AG04450 (cell line): ENCODE measurements around the gene SPEF2. TPM values are rescaled to one million over a fixed set of nuclear protein-coding genes. Genes with fewer than 3 reads are reported as not detected.

ENCODE experiments used
- CTCF ChIA-PET: fragments of 300-600, 350-600 bp; formaldehyde crosslinking; extraction: SDS; loops from one replicate; lab custom pipeline; 2022; ENCODE audit warnings: antibody characterized with exemption, inconsistent platforms; lab: Charles Lee
- POLR2A ChIA-PET: fragments of 350-600 bp; formaldehyde crosslinking; extraction: SDS; loops from one replicate; lab custom pipeline; 2021; ENCODE audit warnings: antibody characterized with exemption, inconsistent platforms; lab: Yijun Ruan, JAX
- DNase-seq: peaks from one replicate; pipeline ENCODE4 v3.0.0-alpha.2; 2011; ENCODE audit warnings: low read depth, low spot score
- H3K27ac ChIP-seq: one replicate; pipeline ENCODE4 v1.5.1; 2012; ENCODE audit warnings: low read depth, low read length, control low read depth
- H3K27me3 ChIP-seq: one replicate; pipeline ENCODE4 v1.6.0; 2012; ENCODE audit warnings: low read length; ENCODE audit not compliant: control insufficient read depth, insufficient read depth
- H3K4me3 ChIP-seq: 2 replicates; pipeline ENCODE4 v1.5.1; 2011; ENCODE audit warnings: mild to moderate bottlenecking, low read depth, low read length, control low read depth
- H3K9me3 ChIP-seq: 2 replicates; pipeline ENCODE4 v1.5.1; 2012; ENCODE audit warnings: low read length; ENCODE audit not compliant: control insufficient read depth, insufficient read depth
- CTCF ChIP-seq: IDR thresholded peaks from 2 replicates; pipeline ENCODE4 v1.5.1; 2011; ENCODE audit warnings: low read depth, low read length, control low read depth, inconsistent platforms
- polyA plus RNA-seq: library from polyadenylated mRNA; depleted of rRNA; stranded (reverse); fragments of >200 nt; gene quantifications from 2 replicates; pipeline ENCODE4 v1.2.3, GENCODE V29; 2011

Gene SPEF2
- polyA plus RNA-seq, 1 experiment: 4.2 TPM

- no peaks in the 10 kb centered on the region for H3K9me3 ChIP-seq
- POLR2A ChIA-PET: no interaction called here
- no peak for DNase-seq
- H3K4me3 ChIP-seq: no peak overlapping the region
- H3K27me3 ChIP-seq: no peaks in the 10 kb centered on the region
- CTCF ChIA-PET: no interaction called here
- no peak for TF ChIP-seq CTCF
- H3K27ac ChIP-seq: no peak overlapping the region
These were observed 61.7 kb downstream of the SPEF2 start for GRCh38 chr5:35679357-35679756.

DNA sequence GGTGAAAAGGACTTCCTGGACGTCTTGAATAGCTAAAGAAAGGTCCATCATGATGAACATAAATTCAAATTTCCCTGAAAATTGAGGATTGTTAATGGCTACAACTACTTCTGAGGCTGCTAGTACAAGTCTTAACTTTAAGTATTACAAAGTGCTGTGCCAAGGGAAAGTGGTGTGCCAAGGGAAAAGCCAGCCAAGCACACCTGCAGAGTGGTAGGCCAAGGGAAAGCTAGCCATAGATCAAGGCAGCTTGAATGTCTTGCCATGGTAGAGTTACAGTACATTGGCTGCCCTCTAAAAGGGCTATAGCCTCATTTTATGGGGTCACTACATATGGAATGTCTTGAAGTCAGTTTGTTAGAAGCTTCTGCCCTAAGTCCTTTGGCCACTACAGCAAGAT is 64.2 kb downstream of the SPEF2 start:
- ChIA-PET POLR2A (no interaction called here), CTCF (no interaction called here)
- no peak overlapping the region for H3K4me3 ChIP-seq
- DNase-seq: no peak
- no peak for TF ChIP-seq CTCF
- H3K9me3 ChIP-seq: no peaks in the 10 kb centered on the region
- H3K27ac ChIP-seq: no peak overlapping the region
- H3K27me3 ChIP-seq: no peaks in the 10 kb centered on the region

GRCh38 chr5:35683466-35683865 is 65.8 kb downstream of the SPEF2 start:
- H3K4me3 ChIP-seq: no peak overlapping the region
- CTCF ChIA-PET: no interaction called here
- no peak for DNase-seq
- no peak overlapping the region for H3K27ac ChIP-seq
- no peaks in the 10 kb centered on the region for H3K27me3 ChIP-seq
- POLR2A ChIA-PET: no interaction called here
- no peak for TF ChIP-seq CTCF
- no peaks in the 10 kb centered on the region for H3K9me3 ChIP-seq

GRCh38 chr5:35685161-35685560 is 67.5 kb downstream of the SPEF2 start:
- DNase-seq: no peak
- ChIA-PET CTCF (no interaction called here), POLR2A (no interaction called here)
- no peaks in the 10 kb centered on the region for H3K9me3 ChIP-seq
- H3K4me3 ChIP-seq: no peak overlapping the region
- no peak overlapping the region for H3K27ac ChIP-seq
- no peaks in the 10 kb centered on the region for H3K27me3 ChIP-seq
- TF ChIP-seq CTCF: no peak

DNA sequence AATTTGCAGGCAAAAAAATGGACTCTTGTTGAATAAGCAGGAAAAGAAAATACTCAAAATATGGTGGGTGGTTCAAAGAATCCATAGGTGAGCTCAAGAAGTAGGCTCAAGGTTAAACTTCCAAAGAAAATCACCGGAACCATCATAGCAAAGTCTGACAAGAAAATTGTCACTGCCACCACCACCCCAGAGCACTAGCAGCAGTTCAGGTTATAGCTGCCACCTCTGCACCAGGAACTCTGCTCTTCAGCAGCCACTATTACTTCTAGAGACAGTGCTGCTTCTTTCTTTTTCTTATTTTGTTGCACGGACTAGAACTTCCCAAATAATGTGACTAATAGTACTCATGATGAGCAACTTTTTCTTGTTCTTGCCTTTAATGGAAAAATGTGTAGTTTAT is 70.3 kb downstream of the SPEF2 start:
- no peak for DNase-seq
- no peak for TF ChIP-seq CTCF
- H3K27me3 ChIP-seq: no peaks in the 10 kb centered on the region
- POLR2A ChIA-PET: no interaction called here
- CTCF ChIA-PET: interaction anchor here (1.3 to 1.4 kb wide), 2 partner anchors 37 to 252 kb away, joined by 3 read pairs; no protein-coding TSS in a partner anchor
- no peaks in the 10 kb centered on the region for H3K9me3 ChIP-seq
- H3K4me3 ChIP-seq: no peak overlapping the region
- no peak overlapping the region for H3K27ac ChIP-seq
